Panc1 (cell line): ENCODE measurements around the gene RGS14.

Experiments used
- POLR2AphosphoS5 ChIP-seq: IDR thresholded peaks from 2 replicates; pipeline ENCODE4 v1.6.1; 2012; ENCODE audit warnings: mild to moderate bottlenecking, low read depth, low read length, moderate library complexity
- REST ChIP-seq, 2 experiments: IDR thresholded peaks; 2 replicates each; pipeline ENCODE4 v1.6.1; 2011 to 2012; ENCODE audit warnings: low read depth in 2 of 2, control low read depth in 1 of 2, low read length in 1 of 2, mild to moderate bottlenecking in 1 of 2, moderate library complexity in 1 of 2; ENCODE audit not compliant: insufficient read depth in 1 of 2
- TF ChIP-seq, protein P1 (sequence below): fragments of 450-650 bp; IDR thresholded peaks from 2 replicates; pipeline ENCODE4 v1.5.1; 2017; ENCODE audit warnings: mild to moderate bottlenecking

DNA sequence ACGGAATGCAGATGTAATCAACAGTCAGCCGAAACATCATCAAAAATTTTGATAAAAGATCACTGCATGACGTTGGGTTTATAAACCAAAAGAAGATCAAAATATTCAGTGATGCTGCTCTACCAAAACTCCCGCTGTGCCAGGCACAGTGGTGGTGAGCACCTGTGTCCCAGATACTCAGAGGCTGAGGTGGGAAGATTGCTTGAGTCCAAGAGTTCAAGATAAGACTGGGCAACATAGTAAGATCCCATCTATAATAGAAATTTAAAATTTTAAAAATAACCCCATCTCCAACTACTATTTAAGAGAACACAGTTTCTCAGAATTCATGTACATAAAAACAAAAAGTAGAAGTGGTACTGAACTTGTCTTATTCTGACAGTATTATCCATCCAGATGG lies 10.0 kb upstream of the RGS14 start:
- no peak for TF ChIP-seq POLR2AphosphoS5
- no peak for TF ChIP-seq REST (IDR thresholded peaks at IDR 0.05; ENCODE audit: insufficient read depth in 1 of 2, low read depth in 2 of 2, low read length in 1 of 2)
- TF ChIP-seq, protein P1, sequence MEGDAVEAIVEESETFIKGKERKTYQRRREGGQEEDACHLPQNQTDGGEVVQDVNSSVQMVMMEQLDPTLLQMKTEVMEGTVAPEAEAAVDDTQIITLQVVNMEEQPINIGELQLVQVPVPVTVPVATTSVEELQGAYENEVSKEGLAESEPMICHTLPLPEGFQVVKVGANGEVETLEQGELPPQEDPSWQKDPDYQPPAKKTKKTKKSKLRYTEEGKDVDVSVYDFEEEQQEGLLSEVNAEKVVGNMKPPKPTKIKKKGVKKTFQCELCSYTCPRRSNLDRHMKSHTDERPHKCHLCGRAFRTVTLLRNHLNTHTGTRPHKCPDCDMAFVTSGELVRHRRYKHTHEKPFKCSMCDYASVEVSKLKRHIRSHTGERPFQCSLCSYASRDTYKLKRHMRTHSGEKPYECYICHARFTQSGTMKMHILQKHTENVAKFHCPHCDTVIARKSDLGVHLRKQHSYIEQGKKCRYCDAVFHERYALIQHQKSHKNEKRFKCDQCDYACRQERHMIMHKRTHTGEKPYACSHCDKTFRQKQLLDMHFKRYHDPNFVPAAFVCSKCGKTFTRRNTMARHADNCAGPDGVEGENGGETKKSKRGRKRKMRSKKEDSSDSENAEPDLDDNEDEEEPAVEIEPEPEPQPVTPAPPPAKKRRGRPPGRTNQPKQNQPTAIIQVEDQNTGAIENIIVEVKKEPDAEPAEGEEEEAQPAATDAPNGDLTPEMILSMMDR: no peak
